K562 (cell line): Measurements from ENCODE around the gene ADAR. TPM values are rescaled to one million over a fixed set of nuclear protein-coding genes. Genes with fewer than 3 reads are reported as not detected.

Experiments used
- ATAC-seq: fragments of 200-7000 bp; cut with Tn5 transposase; 3 replicates; pipeline ENCODE4 v1.9.1; 2020; ENCODE audit warnings: moderate library complexity
- BruUV-seq: library from RNA; stranded (reverse); fragments of 400-500 nt; replicated peaks from 2 replicates; lab custom pipeline; 2021; lab: Mats Ljungman, UMichigan
- CTCF ChIA-PET: fragments of 300-600 bp; formaldehyde crosslinking; extraction: SDS; loops from one replicate; lab custom pipeline; 2021; ENCODE audit warnings: low intra/inter-chr PET ratio; lab: Yijun Ruan, JAX
- POLR2A ChIA-PET: fragments of 300-600, 350-650 bp; sonication (Branson Sonifier 250); formaldehyde crosslinking; extraction: SDS; loops from one replicate; lab custom pipeline; 2021; ENCODE audit warnings: antibody characterized with exemption, inconsistent platforms; lab: Yijun Ruan, JAX
- DNase-seq, 4 experiments: peaks; one replicate each; pipeline versions ENCODE4 v3.0.0 to v3.0.0-alpha.2; 2011 to 2018; ENCODE audit warnings: low spot score in 3 of 4, mixed read lengths in 3 of 4; ENCODE audit errors: extremely low read depth in 1 of 4
- FAIRE-seq: peaks from 2 replicates; lab custom pipeline; 2011; peaks lifted over from hg19 to GRCh38; lab: Jason Lieb, UNC
- H2AFZ ChIP-seq: 2 replicates; pipeline ENCODE4 v1.6.0; 2011; ENCODE audit warnings: low read depth, low read length, control low read depth, inconsistent platforms
- H3K27ac ChIP-seq: fragments of 200-600 bp; 3 replicates; pipeline ENCODE4 v1.8.0; 2011; ENCODE audit warnings: low read depth, mild to moderate bottlenecking, control low read depth, inconsistent platforms, low read length, moderate library complexity, mixed read lengths; ENCODE audit errors: extremely low read depth
- H3K27me3 ChIP-seq, 2 experiments: fragments of 300-600 bp in 1 of 2; 2 replicates in 1 of 2; 3 replicates in 1 of 2; pipeline versions ENCODE4 v1.6.0 to v1.8.0; 2011; ENCODE audit warnings: inconsistent platforms in 2 of 2, low read length in 2 of 2, mild to moderate bottlenecking in 1 of 2, mixed read lengths in 1 of 2, moderate library complexity in 1 of 2; ENCODE audit not compliant: control insufficient read depth in 2 of 2, insufficient read depth in 2 of 2
- H3K36me3 ChIP-seq: fragments of 300-600 bp; 3 replicates; pipeline ENCODE4 v1.8.0; 2011; ENCODE audit warnings: mild to moderate bottlenecking, low read length, inconsistent platforms; ENCODE audit not compliant: control insufficient read depth, insufficient read depth
- H3K4me1 ChIP-seq, 2 experiments: fragments of 200-600 bp in 1 of 2; replicated peaks in 1 of 2; 2 replicates in 1 of 2; 3 replicates in 1 of 2; pipeline versions ENCODE4 v1.5.1 to v1.8.0; 2011; ENCODE audit warnings: inconsistent platforms in 2 of 2, low read length in 2 of 2, mild to moderate bottlenecking in 1 of 2, mixed read lengths in 1 of 2, moderate library complexity in 1 of 2; ENCODE audit not compliant: control insufficient read depth in 2 of 2, insufficient read depth in 2 of 2
- H3K4me2 ChIP-seq: 2 replicates; pipeline ENCODE4 v1.6.1; 2011; ENCODE audit warnings: low read length, control low read depth, inconsistent platforms, mixed read lengths; ENCODE audit not compliant: insufficient read depth
- H3K4me3 ChIP-seq: fragments of 200-600 bp; sonication (generic), shearing (Covaris generic); 2 replicates; pipeline ENCODE4 v1.5.1; 2016; ENCODE audit warnings: control low read depth, inconsistent platforms
- H3K79me2 ChIP-seq: fragments of 200-600 bp; 3 replicates; pipeline ENCODE4 v1.8.0; 2011; ENCODE audit warnings: low read length, inconsistent platforms; ENCODE audit not compliant: control insufficient read depth, insufficient read depth
- H3K9ac ChIP-seq, 2 experiments: 2 replicates each; pipeline versions ENCODE4 v1.6.0 to v1.6.1; 2011; ENCODE audit warnings: low read depth in 2 of 2, low read length in 2 of 2, control low read depth in 1 of 2, inconsistent platforms in 1 of 2, mild to moderate bottlenecking in 1 of 2, mixed read lengths in 1 of 2; ENCODE audit not compliant: insufficient read depth in 1 of 2
- H3K9me1 ChIP-seq: one replicate; pipeline ENCODE4 v1.6.0; 2011; ENCODE audit warnings: inconsistent platforms, mild to moderate bottlenecking, low read length, moderate library complexity; ENCODE audit not compliant: control insufficient read depth, insufficient read depth
- H3K9me3 ChIP-seq: replicated peaks from 2 replicates; pipeline ENCODE4 v1.5.1; 2011; ENCODE audit warnings: low read depth, low read length, inconsistent platforms; ENCODE audit not compliant: control insufficient read depth, insufficient read depth
- H4K20me1 ChIP-seq: replicated peaks from 2 replicates; pipeline ENCODE4 v1.6.1; 2011; ENCODE audit warnings: low read length, inconsistent platforms, mixed read lengths; ENCODE audit not compliant: control insufficient read depth, insufficient read depth
- EZH2 ChIP-seq: IDR thresholded peaks from 2 replicates; pipeline ENCODE4 v1.6.1; 2012; ENCODE audit warnings: low read depth, mild to moderate bottlenecking, inconsistent platforms, low read length, borderline replicate concordance
- HDAC6 ChIP-seq: IDR thresholded peaks from 2 replicates; pipeline ENCODE4 v1.6.1; 2012; ENCODE audit warnings: low read depth, mild to moderate bottlenecking, control low read depth, inconsistent platforms, low read length, moderate library complexity
- RAD21 ChIP-seq, 2 experiments: fragments of 250-450 bp in 1 of 2; fragments of 450-650 bp in 1 of 2; sonication (Bioruptor Pico) in 1 of 2; formaldehyde crosslinking in 1 of 2; IDR thresholded peaks in 1 of 2; conservative IDR thresholded peaks in 1 of 2; 2 replicates each; pipeline versions ENCODE4 v1.4.0 to v1.8.0; 2020 to 2022; ENCODE audit warnings: mild to moderate bottlenecking in 2 of 2, moderate library complexity in 1 of 2
- ZC3H8 ChIP-seq: fragments of 450-650 bp; IDR thresholded peaks from 2 replicates; pipeline ENCODE4 v1.6.1; 2017
- ZNF165 ChIP-seq: fragments of 250-450 bp; sonication (Bioruptor Pico); IDR thresholded peaks from 2 replicates; pipeline ENCODE4 v1.4.0; 2020; ENCODE audit warnings: borderline replicate concordance
- WGBS: fragments of 100-300 bp; shearing (Covaris generic); methylation state at CpG from one replicate; pipeline ENCODE4 v1.1.6; 2016; ENCODE audit warnings: low coverage, mixed read lengths; ENCODE audit not compliant: insufficient coverage; ENCODE audit errors: missing lambda C conversion rate; 5-methylcytosine and 5-hydroxymethylcytosine counted together
- in situ Hi-C: fragments of 300-500 bp; cut with MboI; formaldehyde crosslinking; loops from 4 replicates; pipeline ENCODE4 v1.15.0; 2018; ENCODE audit warnings: inconsistent platforms, mixed read lengths
- intact Hi-C: fragments of 100-400 bp; cut with micrococcal nuclease; formaldehyde crosslinking; loops from 2 replicates; pipeline ENCODE4 v1.14.2; 2022
- polyA plus RNA-seq, 8 experiments: library from polyadenylated mRNA; depleted of rRNA in 4 of 8; stranded (reverse) in 5 of 8; unstranded in 3 of 8; fragments of >200 nt; fragmentation: Nextera tagmentation in 2 of 8; fragmentation: Illumina TruSeq in 1 of 8; extraction: Ambion mirVana in 2 of 8; extraction: Trizol in 1 of 8; gene quantifications; 2 replicates each; pipeline versions ENCODE4 v1.2.1 to v1.2.3, GENCODE V29; 2011 to 2014; ENCODE audit warnings: inconsistent platforms in 1 of 8, missing spikeins in 1 of 8
- total RNA-seq, 7 experiments: library from RNA; depleted of rRNA in 6 of 7; stranded (reverse); fragments of >200 nt in 6 of 7; fragmentation: Illumina TruSeq in 2 of 7; extraction: Trizol in 2 of 7; gene quantifications; 2 replicates each; pipeline versions ENCODE4 v1.2.1 to v1.2.3, GENCODE V29; 2011 to 2021; ENCODE audit warnings: low replicate concordance in 1 of 7
- TF ChIP-seq, protein P1 (sequence below): sonication (generic); formaldehyde crosslinking; IDR thresholded peaks from 2 replicates; pipeline ENCODE4 v1.8.0; 2023; ENCODE audit warnings: mild to moderate bottlenecking, missing genetic modification reagents

Gene ADAR
- total and polyA plus RNA-seq, 9 of the 15 experiments (the other 6 are each of a cell fraction or from before 2014, with no cell fraction given) = 30.1 to 123 (median 60.2) TPM

DNA sequence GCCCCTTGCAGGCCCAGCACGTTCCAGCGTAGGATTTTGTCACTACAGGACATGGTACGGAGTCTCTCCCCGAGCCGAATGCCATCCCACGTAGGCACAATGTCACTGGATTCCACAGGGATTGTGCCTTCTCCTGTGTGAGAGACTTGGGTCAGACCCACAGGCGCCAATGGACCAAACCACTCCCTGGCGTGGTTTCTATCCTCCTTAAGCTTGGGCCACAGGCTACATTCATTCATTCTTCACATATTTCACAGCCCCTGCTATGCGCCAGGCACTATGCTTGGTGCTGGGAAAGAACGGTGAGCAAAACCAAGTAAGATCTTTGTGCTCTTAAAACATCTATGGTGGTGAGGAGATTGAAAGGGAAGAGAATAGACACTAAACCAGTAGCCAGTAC lies 21.8 kb downstream of the ADAR start (continued):
- TF ChIP-seq, protein P1, sequence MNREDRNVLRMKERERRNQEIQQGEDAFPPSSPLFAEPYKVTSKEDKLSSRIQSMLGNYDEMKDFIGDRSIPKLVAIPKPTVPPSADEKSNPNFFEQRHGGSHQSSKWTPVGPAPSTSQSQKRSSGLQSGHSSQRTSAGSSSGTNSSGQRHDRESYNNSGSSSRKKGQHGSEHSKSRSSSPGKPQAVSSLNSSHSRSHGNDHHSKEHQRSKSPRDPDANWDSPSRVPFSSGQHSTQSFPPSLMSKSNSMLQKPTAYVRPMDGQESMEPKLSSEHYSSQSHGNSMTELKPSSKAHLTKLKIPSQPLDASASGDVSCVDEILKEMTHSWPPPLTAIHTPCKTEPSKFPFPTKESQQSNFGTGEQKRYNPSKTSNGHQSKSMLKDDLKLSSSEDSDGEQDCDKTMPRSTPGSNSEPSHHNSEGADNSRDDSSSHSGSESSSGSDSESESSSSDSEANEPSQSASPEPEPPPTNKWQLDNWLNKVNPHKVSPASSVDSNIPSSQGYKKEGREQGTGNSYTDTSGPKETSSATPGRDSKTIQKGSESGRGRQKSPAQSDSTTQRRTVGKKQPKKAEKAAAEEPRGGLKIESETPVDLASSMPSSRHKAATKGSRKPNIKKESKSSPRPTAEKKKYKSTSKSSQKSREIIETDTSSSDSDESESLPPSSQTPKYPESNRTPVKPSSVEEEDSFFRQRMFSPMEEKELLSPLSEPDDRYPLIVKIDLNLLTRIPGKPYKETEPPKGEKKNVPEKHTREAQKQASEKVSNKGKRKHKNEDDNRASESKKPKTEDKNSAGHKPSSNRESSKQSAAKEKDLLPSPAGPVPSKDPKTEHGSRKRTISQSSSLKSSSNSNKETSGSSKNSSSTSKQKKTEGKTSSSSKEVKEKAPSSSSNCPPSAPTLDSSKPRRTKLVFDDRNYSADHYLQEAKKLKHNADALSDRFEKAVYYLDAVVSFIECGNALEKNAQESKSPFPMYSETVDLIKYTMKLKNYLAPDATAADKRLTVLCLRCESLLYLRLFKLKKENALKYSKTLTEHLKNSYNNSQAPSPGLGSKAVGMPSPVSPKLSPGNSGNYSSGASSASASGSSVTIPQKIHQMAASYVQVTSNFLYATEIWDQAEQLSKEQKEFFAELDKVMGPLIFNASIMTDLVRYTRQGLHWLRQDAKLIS (CRISPR knock-in tag) = no peak
- no peak for TF ChIP-seq HDAC6

DNA sequence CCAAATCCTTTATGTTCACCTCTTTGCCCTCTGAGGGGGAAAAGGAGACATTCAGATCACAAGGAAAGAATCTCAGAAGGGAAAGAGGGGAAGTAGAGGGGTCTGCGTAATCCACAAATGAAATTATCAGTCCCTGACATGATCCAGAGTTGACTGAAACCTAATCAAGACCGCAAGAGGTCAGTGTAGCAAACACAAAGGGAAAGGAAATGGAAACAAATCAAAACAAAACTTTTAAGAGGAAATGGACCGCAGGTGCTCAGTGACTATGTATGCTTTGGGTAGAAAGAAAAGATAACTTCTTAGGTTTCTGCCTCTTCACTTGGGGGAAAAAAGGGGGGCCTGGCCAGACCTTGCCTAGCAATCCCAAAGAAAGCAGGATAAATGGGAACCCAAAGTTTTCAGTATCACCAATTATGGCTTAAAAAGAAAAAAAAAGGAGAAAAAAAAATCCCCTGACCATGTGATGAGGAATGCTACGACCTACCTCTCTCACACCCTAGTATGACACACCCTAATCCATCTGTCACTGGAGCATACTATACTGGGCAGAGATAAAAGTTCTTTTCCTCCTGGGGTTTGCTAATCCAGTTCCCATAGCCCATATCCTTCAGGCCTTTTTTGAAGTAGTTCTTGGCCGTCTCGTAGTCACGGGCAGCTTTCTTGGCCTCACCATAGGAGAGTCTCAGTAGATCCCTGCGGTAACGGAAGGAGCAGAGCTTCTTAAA lies 23.6 kb downstream of the ADAR start:
- no peak for ATAC-seq
- no peaks in the 10 kb centered on the region for H3K4me1 ChIP-seq
- no peak for TF ChIP-seq EZH2
- TF ChIP-seq ZNF165 = no peak
- 0 out of 4 replicates have a peak, but pooled peaks of 1 of the 2 experiments have one; percentile 5 for TF ChIP-seq RAD21 (CRISPR knock-in tag; conservative IDR thresholded peaks at IDR 0.05 in 1 of 2, IDR thresholded peaks at IDR 0.05 in 1 of 2)
- TF ChIP-seq ZC3H8 = no peak
- TF ChIP-seq, all 486 proteins: peak for 1
- no peak overlapping the region for H3K4me3 ChIP-seq
- H3K9me1 ChIP-seq = peaks cover 3% of the 10 kb centered on the region
- H3K9ac ChIP-seq = no peak overlapping the region
- peaks cover 3% of the 10 kb centered on the region; the same call in 1 of the 2 replicates for H4K20me1 ChIP-seq
- FAIRE-seq (no peak), DNase-seq (no peak)
- no peak overlapping the region for H2AFZ ChIP-seq
- WGBS = 88% methylated on average over 9 of the region's 9 CpGs
- POLR2A ChIA-PET = no interaction called here
- H3K9me3 ChIP-seq = no peaks in the 10 kb centered on the region
- H3K79me2 ChIP-seq = no peaks in the 10 kb centered on the region
- no peaks in the 10 kb centered on the region for H3K27me3 ChIP-seq
- intact Hi-C loops = no loop called here
- no peak overlapping the region for H3K4me2 ChIP-seq
- CTCF ChIA-PET = no interaction called here
- peaks cover 86% of the 10 kb centered on the region for H3K36me3 ChIP-seq
- in situ Hi-C loops = no loop called here
- H3K27ac ChIP-seq = no peak overlapping the region
- no TSS peak for BruUV-seq
